ENCODE measurements around the gene SECTM1.

DNA sequence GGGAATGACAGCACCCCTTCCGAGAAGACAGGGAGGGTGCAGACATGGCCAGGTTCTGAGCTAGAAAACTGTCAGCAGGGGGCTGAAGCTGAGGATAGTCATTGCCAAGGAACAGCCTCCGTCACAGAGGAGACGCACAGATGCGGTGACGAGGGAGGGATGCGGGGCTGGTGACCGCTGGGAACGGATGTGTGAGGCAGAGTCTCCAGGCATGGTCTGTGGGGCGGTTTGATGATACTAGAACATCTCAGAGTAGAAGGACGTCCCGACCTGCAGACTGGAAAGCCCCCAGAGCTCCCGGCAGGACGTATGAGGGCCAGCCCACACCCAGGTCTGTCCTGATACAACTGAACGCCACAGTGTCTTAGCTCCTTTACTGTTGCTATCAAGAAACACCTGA, 58.2 kb downstream of the SECTM1 start:
- TF ChIP-seq, protein P1, sequence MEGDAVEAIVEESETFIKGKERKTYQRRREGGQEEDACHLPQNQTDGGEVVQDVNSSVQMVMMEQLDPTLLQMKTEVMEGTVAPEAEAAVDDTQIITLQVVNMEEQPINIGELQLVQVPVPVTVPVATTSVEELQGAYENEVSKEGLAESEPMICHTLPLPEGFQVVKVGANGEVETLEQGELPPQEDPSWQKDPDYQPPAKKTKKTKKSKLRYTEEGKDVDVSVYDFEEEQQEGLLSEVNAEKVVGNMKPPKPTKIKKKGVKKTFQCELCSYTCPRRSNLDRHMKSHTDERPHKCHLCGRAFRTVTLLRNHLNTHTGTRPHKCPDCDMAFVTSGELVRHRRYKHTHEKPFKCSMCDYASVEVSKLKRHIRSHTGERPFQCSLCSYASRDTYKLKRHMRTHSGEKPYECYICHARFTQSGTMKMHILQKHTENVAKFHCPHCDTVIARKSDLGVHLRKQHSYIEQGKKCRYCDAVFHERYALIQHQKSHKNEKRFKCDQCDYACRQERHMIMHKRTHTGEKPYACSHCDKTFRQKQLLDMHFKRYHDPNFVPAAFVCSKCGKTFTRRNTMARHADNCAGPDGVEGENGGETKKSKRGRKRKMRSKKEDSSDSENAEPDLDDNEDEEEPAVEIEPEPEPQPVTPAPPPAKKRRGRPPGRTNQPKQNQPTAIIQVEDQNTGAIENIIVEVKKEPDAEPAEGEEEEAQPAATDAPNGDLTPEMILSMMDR (IDR thresholded peaks at IDR 0.05) = no peak
- TF ChIP-seq POLR2A (IDR thresholded peaks at IDR 0.05) = no peak

All from right lobe of liver (tissue), 4 donors.